HepG2 (cell line): Measurements from ENCODE around the gene RASL12. TPM values are rescaled to one million over a fixed set of nuclear protein-coding genes. Genes with fewer than 3 reads are reported as not detected.

ENCODE experiments used
- ARNT2 ChIP-seq: sonication (generic); formaldehyde crosslinking; IDR thresholded peaks from 2 replicates; pipeline ENCODE4 v1.8.0; 2022; ENCODE audit warnings: mild to moderate bottlenecking, low read depth, missing genetic modification reagents, moderate library complexity
- ATF5 ChIP-seq: sonication (generic); formaldehyde crosslinking; IDR thresholded peaks from 2 replicates; pipeline ENCODE4 v1.4.0; 2020; ENCODE audit warnings: mild to moderate bottlenecking, low read depth, missing genetic modification reagents
- CENPT ChIP-seq: sonication (generic); formaldehyde crosslinking; IDR thresholded peaks from 2 replicates; pipeline ENCODE4 v1.8.0; 2022; ENCODE audit warnings: low read depth, mild to moderate bottlenecking, moderate library complexity, missing genetic modification reagents
- GABPB1 ChIP-seq: IDR thresholded peaks from 2 replicates; pipeline ENCODE4 v1.6.1; 2016; ENCODE audit warnings: mild to moderate bottlenecking, missing genetic modification reagents, moderate library complexity, missing compliant biosample characterization
- HDAC6 ChIP-seq: fragments of 200-600 bp; sonication (generic); IDR thresholded peaks from 2 replicates; pipeline ENCODE4 v1.7.0; 2017; ENCODE audit warnings: mild to moderate bottlenecking, antibody characterized with exemption, low read length, low read depth
- HIC2 ChIP-seq: sonication (generic); formaldehyde crosslinking; IDR thresholded peaks from 2 replicates; pipeline ENCODE4 v1.9.0; 2022; ENCODE audit warnings: low read depth, missing genetic modification reagents
- KLF11 ChIP-seq: IDR thresholded peaks from 2 replicates; pipeline ENCODE4 v1.6.1; 2016; ENCODE audit warnings: missing compliant biosample characterization
- MTERF4 ChIP-seq: sonication (generic); formaldehyde crosslinking; IDR thresholded peaks from 2 replicates; pipeline ENCODE4 v1.8.0; 2023; ENCODE audit warnings: mild to moderate bottlenecking, missing genetic modification reagents
- MXD4 ChIP-seq: IDR thresholded peaks from 2 replicates; pipeline ENCODE4 v1.6.1; 2016; ENCODE audit warnings: mild to moderate bottlenecking, missing biosample characterization, missing genetic modification reagents
- NAIF1 ChIP-seq: sonication (generic); formaldehyde crosslinking; IDR thresholded peaks from 2 replicates; pipeline ENCODE4 v1.5.0; 2020; ENCODE audit warnings: mild to moderate bottlenecking, missing genetic modification reagents, borderline replicate concordance
- NFE2 ChIP-seq: sonication (generic); formaldehyde crosslinking; IDR thresholded peaks from 2 replicates; pipeline ENCODE4 v1.4.0; 2020; ENCODE audit warnings: missing genetic modification reagents
- PPARG ChIP-seq: conservative IDR thresholded peaks from 2 replicates; pipeline ENCODE4 v1.6.1; 2016; ENCODE audit warnings: missing biosample characterization, missing genetic modification reagents
- PREB ChIP-seq: sonication (generic); formaldehyde crosslinking; IDR thresholded peaks from 2 replicates; pipeline ENCODE4 v1.4.0; 2020; ENCODE audit warnings: missing genetic modification reagents
- RBAK ChIP-seq: sonication (generic); formaldehyde crosslinking; IDR thresholded peaks from 2 replicates; pipeline ENCODE4 v1.5.1; 2020; ENCODE audit warnings: mild to moderate bottlenecking, missing genetic modification reagents
- RNF219 ChIP-seq: sonication (generic); formaldehyde crosslinking; IDR thresholded peaks from 2 replicates; pipeline ENCODE4 v1.5.0; 2020; ENCODE audit warnings: mild to moderate bottlenecking, missing genetic modification reagents
- SYNCRIP ChIP-seq: fragments of 200-400 bp; formaldehyde crosslinking; IDR thresholded peaks from 2 replicates; pipeline ENCODE4 v1.6.1; 2018; ENCODE audit warnings: mild to moderate bottlenecking, low read depth, low read length; ENCODE audit not compliant: insufficient read depth
- ZBTB20 ChIP-seq: sonication (generic); formaldehyde crosslinking; IDR thresholded peaks from 2 replicates; pipeline ENCODE4 v1.8.1; 2023; ENCODE audit warnings: missing genetic modification reagents, low read depth, mild to moderate bottlenecking, borderline replicate concordance
- ZBTB7B ChIP-seq: sonication (generic); formaldehyde crosslinking; IDR thresholded peaks from 2 replicates; pipeline ENCODE4 v1.4.0; 2020; ENCODE audit warnings: missing genetic modification reagents
- ZIK1 ChIP-seq: sonication (generic); formaldehyde crosslinking; IDR thresholded peaks from 2 replicates; pipeline ENCODE4 v1.5.0; 2020; ENCODE audit warnings: mild to moderate bottlenecking, low read depth, missing genetic modification reagents, borderline replicate concordance
- ZMYM3 ChIP-seq: sonication (generic); formaldehyde crosslinking; IDR thresholded peaks from 2 replicates; pipeline ENCODE4 v1.5.1; 2020; ENCODE audit warnings: mild to moderate bottlenecking, missing genetic modification reagents
- ZNF775 ChIP-seq: sonication (generic); formaldehyde crosslinking; IDR thresholded peaks from 2 replicates; pipeline ENCODE4 v1.4.0; 2020; ENCODE audit warnings: missing genetic modification reagents, mild to moderate bottlenecking, moderate library complexity, borderline replicate concordance
- polyA plus RNA-seq, 8 experiments: library from polyadenylated mRNA; depleted of rRNA in 3 of 8; stranded (reverse) in 7 of 8; unstranded in 1 of 8; fragments of >200 nt; fragmentation: Illumina TruSeq in 4 of 8; extraction: Trizol in 4 of 8; gene quantifications; 2 replicates each; pipeline versions ENCODE4 v1.2.1 to v1.2.3, GENCODE V29; 2011 to 2016; ENCODE audit warnings: low read depth in 4 of 8, missing spikeins in 1 of 8, mixed read lengths in 1 of 8; ENCODE audit not compliant: insufficient read depth in 1 of 8
- total RNA-seq, 5 experiments: library from RNA; depleted of rRNA; stranded (reverse); fragments of >200 nt; fragmentation: Illumina TruSeq; extraction: Trizol; gene quantifications; 2 replicates each; pipeline ENCODE4 v1.2.3, GENCODE V29; 2016; ENCODE audit warnings: low read depth in 1 of 5

RASL12 gene
- total and polyA plus RNA-seq, 2 of the 13 experiments (the other 11 are each of a cell fraction or from before 2014, with no cell fraction given) = 0.16 to 0.55 TPM

- TF ChIP-seq NFE2 (CRISPR knock-in tag) (no peak), PPARG (no peak; the same call in 1 of the 2 replicates), ZMYM3 (CRISPR knock-in tag) (no peak), MTERF4 (CRISPR knock-in tag) (no peak), MXD4 (no peak), HDAC6 (no peak), ZNF775 (CRISPR knock-in tag) (no peak), NAIF1 (CRISPR knock-in tag) (0 out of 2 replicates have a peak, but pooled peaks have one; percentile 37), RBAK (no peak), PREB (no peak), ZBTB20 (CRISPR knock-in tag) (no peak), CENPT (CRISPR knock-in tag) (no peak), RNF219 (CRISPR knock-in tag) (0 out of 2 replicates have a peak, but pooled peaks have one; percentile 60), ARNT2 (CRISPR knock-in tag) (no peak), HIC2 (no peak), KLF11 (CRISPR knock-in tag) (no peak), ATF5 (no peak), ZBTB7B (no peak), SYNCRIP (no peak), ZIK1 (no peak), GABPB1 (CRISPR knock-in tag) (peak; percentile 62; the same call in 1 of the 2 replicates)
These were observed 38.7 kb downstream of the RASL12 start, which contains the start of gene MTFMT (continued) for GRCh38 chr15:65028921-65029735.
